H1 (cell line): ENCODE results near the gene PRR23E. TPM values are rescaled to one million over a fixed set of nuclear protein-coding genes. Genes with fewer than 3 reads are reported as not detected.

Experiments
- CTCF ChIA-PET: fragments of 300-600 bp; sonication (Branson Sonifier 250); formaldehyde crosslinking; loops from one replicate; lab custom pipeline; 2021; ENCODE audit not compliant: partially characterized antibody; lab: Charles Lee
- POLR2A ChIA-PET: fragments of 300-600 bp; sonication (Branson Sonifier 250); formaldehyde crosslinking; loops from one replicate; lab custom pipeline; 2021; ENCODE audit warnings: inconsistent platforms; ENCODE audit not compliant: partially characterized antibody; lab: Charles Lee
- DNase-seq, 2 experiments: peaks; one replicate each; pipeline versions ENCODE4 v3.0.0 to v3.0.0-alpha.2; 2010 to 2022; ENCODE audit warnings: low spot score in 2 of 2, low read depth in 1 of 2, mixed read lengths in 1 of 2
- FAIRE-seq: peaks from 2 replicates; lab custom pipeline; 2011; peaks lifted over from hg19 to GRCh38; lab: Jason Lieb, UNC
- H2AFZ ChIP-seq: 2 replicates; pipeline ENCODE4 v1.8.1; 2012; ENCODE audit warnings: low read length, inconsistent platforms
- H2AK5ac ChIP-seq: 2 replicates; pipeline ENCODE4 v1.6.1; 2013; ENCODE audit warnings: low read depth, low read length
- H2BK120ac ChIP-seq: replicated peaks from 2 replicates; pipeline ENCODE3; 2013; ENCODE audit warnings: low read depth, low read length, inconsistent platforms
- H2BK12ac ChIP-seq: 2 replicates; pipeline ENCODE4 v1.6.1; 2013; ENCODE audit warnings: low read depth, low read length
- H2BK15ac ChIP-seq: 2 replicates; pipeline ENCODE4 v1.6.1; 2013; ENCODE audit warnings: low read length
- H2BK20ac ChIP-seq: 2 replicates; pipeline ENCODE4 v1.6.1; 2013; ENCODE audit warnings: low read length
- H2BK5ac ChIP-seq: 2 replicates; pipeline ENCODE4 v1.6.1; 2013; ENCODE audit warnings: low read depth, low read length
- H3K14ac ChIP-seq: 2 replicates; pipeline ENCODE4 v1.6.1; 2013; ENCODE audit warnings: inconsistent platforms; ENCODE audit not compliant: insufficient read length
- H3K18ac ChIP-seq: 2 replicates; pipeline ENCODE4 v1.6.1; 2013; ENCODE audit warnings: low read length; ENCODE audit errors: extremely low read depth
- H3K23ac ChIP-seq: 2 replicates; pipeline ENCODE4 v1.6.1; 2013; ENCODE audit warnings: inconsistent platforms; ENCODE audit not compliant: insufficient read length
- H3K23me2 ChIP-seq: 2 replicates; pipeline ENCODE4 v1.6.1; 2013; ENCODE audit warnings: low read depth, low read length
- H3K27ac ChIP-seq: 2 replicates; pipeline ENCODE4 v1.6.1; 2011; ENCODE audit warnings: low read depth, low read length, inconsistent platforms
- H3K27me3 ChIP-seq, 4 experiments: replicated peaks in 1 of 4; 1 replicate in 1 of 4; 2 replicates in 3 of 4; pipeline versions ENCODE4 v1.6.1 to v1.8.1; 2011 to 2013; ENCODE audit warnings: low read length in 3 of 4, mild to moderate bottlenecking in 3 of 4, inconsistent platforms in 2 of 4, mixed read lengths in 2 of 4, moderate library complexity in 1 of 4; ENCODE audit not compliant: control insufficient read depth in 3 of 4, insufficient read depth in 3 of 4; ENCODE audit errors: extremely low read depth in 1 of 4
- H3K36me3 ChIP-seq, 4 experiments: 2 replicates each; pipeline versions ENCODE4 v1.6.1 to v1.8.1; 2011 to 2013; ENCODE audit warnings: mild to moderate bottlenecking in 4 of 4, low read length in 3 of 4, moderate library complexity in 2 of 4, control low read depth in 1 of 4, inconsistent platforms in 1 of 4; ENCODE audit not compliant: insufficient read depth in 4 of 4, control insufficient read depth in 2 of 4
- H3K4ac ChIP-seq: replicated peaks from 2 replicates; pipeline ENCODE3; 2013; ENCODE audit warnings: low read length, low read depth, mixed read lengths, inconsistent platforms; ENCODE audit not compliant: insufficient read length
- H3K4me1 ChIP-seq, 4 experiments: replicated peaks in 1 of 4; 1 replicate in 1 of 4; 2 replicates in 3 of 4; pipeline versions ENCODE4 v1.6.1 to v1.8.1; 2011 to 2013; ENCODE audit warnings: low read length in 3 of 4, inconsistent platforms in 2 of 4, mixed read lengths in 1 of 4; ENCODE audit not compliant: insufficient read depth in 4 of 4, control insufficient read depth in 3 of 4
- H3K4me2 ChIP-seq, 2 experiments: 2 replicates each; pipeline versions ENCODE4 v1.6.1 to v1.8.1; 2011 to 2013; ENCODE audit warnings: low read depth in 2 of 2, low read length in 2 of 2, control low read depth in 1 of 2, inconsistent platforms in 1 of 2, mild to moderate bottlenecking in 1 of 2; ENCODE audit not compliant: insufficient read depth in 1 of 2
- H3K4me3 ChIP-seq, 4 experiments: fragments of 200-600, 300-600 bp in 1 of 4; sonication (generic), shearing (Covaris generic), sonication (Bioruptor Twin) in 1 of 4; 2 replicates each; pipeline versions ENCODE4 v1.5.1 to v1.8.1; 2011 to 2016; ENCODE audit warnings: low read length in 4 of 4, low read depth in 3 of 4, control low read depth in 2 of 4, inconsistent platforms in 2 of 4, mild to moderate bottlenecking in 2 of 4, mixed read lengths in 1 of 4, moderate library complexity in 1 of 4; ENCODE audit not compliant: insufficient read depth in 2 of 4; ENCODE audit errors: extremely low read depth in 1 of 4
- H3K56ac ChIP-seq: replicated peaks from 2 replicates; pipeline ENCODE3; 2013; ENCODE audit warnings: low read depth, mild to moderate bottlenecking, mixed read lengths, low read length, inconsistent platforms; ENCODE audit not compliant: insufficient read length
- H3K79me1 ChIP-seq: 2 replicates; pipeline ENCODE4 v1.6.1; 2013; ENCODE audit warnings: low read depth, low read length, control low read depth
- H3K79me2 ChIP-seq, 2 experiments: 2 replicates each; pipeline versions ENCODE4 v1.6.1 to v1.8.1; 2012 to 2013; ENCODE audit warnings: low read length in 2 of 2, mild to moderate bottlenecking in 2 of 2, inconsistent platforms in 1 of 2; ENCODE audit not compliant: insufficient read depth in 2 of 2, control insufficient read depth in 1 of 2
- H3K9ac ChIP-seq, 4 experiments: replicated peaks in 1 of 4; 1 replicate in 1 of 4; 2 replicates in 3 of 4; pipeline versions ENCODE4 v1.6.1 to v1.8.1; 2011 to 2013; ENCODE audit warnings: low read depth in 3 of 4, low read length in 3 of 4, control low read depth in 2 of 4, mild to moderate bottlenecking in 2 of 4, moderate library complexity in 2 of 4, inconsistent platforms in 1 of 4; ENCODE audit errors: extremely low read depth in 1 of 4
- H3K9me3 ChIP-seq, 2 experiments: 2 replicates each; pipeline versions ENCODE4 v1.6.1 to v1.8.1; 2012 to 2013; ENCODE audit warnings: mild to moderate bottlenecking in 2 of 2, moderate library complexity in 2 of 2, control low read depth in 1 of 2, inconsistent platforms in 1 of 2, low read depth in 1 of 2, low read length in 1 of 2, mixed read lengths in 1 of 2; ENCODE audit not compliant: insufficient read depth in 2 of 2
- H4K20me1 ChIP-seq, 2 experiments: replicated peaks in 1 of 2; 2 replicates each; pipeline versions ENCODE3 to v1.8.1; 2011 to 2013; ENCODE audit warnings: inconsistent platforms in 2 of 2, low read length in 2 of 2, mild to moderate bottlenecking in 1 of 2; ENCODE audit not compliant: insufficient read depth in 2 of 2, control insufficient read depth in 1 of 2
- H4K5ac ChIP-seq: 2 replicates; pipeline ENCODE4 v1.6.1; 2013; ENCODE audit warnings: low read length, low read depth, mixed read lengths, inconsistent platforms; ENCODE audit not compliant: insufficient read length
- H4K8ac ChIP-seq: 2 replicates; pipeline ENCODE4 v1.8.0; 2013; ENCODE audit warnings: mild to moderate bottlenecking, moderate library complexity, low read length, inconsistent platforms; ENCODE audit not compliant: insufficient read depth; ENCODE audit errors: extremely low read depth
- H4K91ac ChIP-seq: replicated peaks from 2 replicates; pipeline ENCODE3; 2013; ENCODE audit warnings: low read length, mixed read lengths, inconsistent platforms; ENCODE audit not compliant: insufficient read length
- EP300 ChIP-seq, 2 experiments: IDR thresholded peaks; 1 replicate in 1 of 2; 2 replicates in 1 of 2; pipeline ENCODE4 v1.6.1; 2011 to 2012; ENCODE audit warnings: low read depth in 2 of 2, low read length in 2 of 2, mild to moderate bottlenecking in 2 of 2, borderline replicate concordance in 1 of 2, inconsistent platforms in 1 of 2, moderate library complexity in 1 of 2
- EZH2 ChIP-seq: fragments of 200-600 bp; sonication (generic); IDR thresholded peaks from 2 replicates; pipeline ENCODE4 v1.7.1; 2012; ENCODE audit warnings: low read depth, mild to moderate bottlenecking, moderate library complexity, low read length, inconsistent platforms; ENCODE audit not compliant: severe bottlenecking
- KDM1A ChIP-seq: fragments of 200-600, 300-600 bp; sonication (generic); IDR thresholded peaks from 2 replicates; pipeline ENCODE4 v1.7.1; 2016; ENCODE audit warnings: mild to moderate bottlenecking, low read length, borderline replicate concordance
- RAD21 ChIP-seq, 2 experiments: IDR thresholded peaks in 1 of 2; conservative IDR thresholded peaks in 1 of 2; 2 replicates each; pipeline ENCODE4 v1.6.1; 2011; ENCODE audit warnings: low read depth in 2 of 2, low read length in 2 of 2, improper control_type of control experiment in 1 of 2, inconsistent platforms in 1 of 2, mild to moderate bottlenecking in 1 of 2, moderate library complexity in 1 of 2
- SAP30 ChIP-seq: fragments of 300-600 bp; sonication (generic); IDR thresholded peaks from 2 replicates; pipeline ENCODE4 v1.7.1; 2012; ENCODE audit warnings: low read length, moderate library complexity, mild to moderate bottlenecking, inconsistent platforms; ENCODE audit not compliant: insufficient read depth, insufficient replicate concordance
- SIN3A ChIP-seq, 2 experiments: IDR thresholded peaks in 1 of 2; conservative IDR thresholded peaks in 1 of 2; 2 replicates each; pipeline ENCODE4 v1.6.1; 2011 to 2012; ENCODE audit warnings: low read length in 2 of 2, improper control_type of control experiment in 1 of 2, low read depth in 1 of 2, mild to moderate bottlenecking in 1 of 2
- TAF1 ChIP-seq: IDR thresholded peaks from 2 replicates; pipeline ENCODE4 v1.6.1; 2011; ENCODE audit warnings: mild to moderate bottlenecking, low read depth, low read length
- TCF12 ChIP-seq: IDR thresholded peaks from 2 replicates; pipeline ENCODE4 v1.6.1; 2011; ENCODE audit warnings: low read depth, mild to moderate bottlenecking, low read length
- YY1 ChIP-seq: IDR thresholded peaks from 2 replicates; pipeline ENCODE4 v1.6.1; 2011; ENCODE audit warnings: low read depth, mild to moderate bottlenecking, low read length
- ZNF274 ChIP-seq: IDR thresholded peaks from 2 replicates; pipeline ENCODE4 v1.7.0; 2012; ENCODE audit warnings: low read length, borderline replicate concordance; ENCODE audit errors: extremely low read depth
- WGBS, 2 experiments: shearing (Covaris generic) in 1 of 2; methylation state at CpG; one replicate each; pipeline versions ENCODE4 v1.1.6 to v1.1.7; 2013 to 2015; ENCODE audit warnings: low lambda C conversion rate in 2 of 2, mixed read lengths in 2 of 2, inconsistent platforms in 1 of 2, low coverage in 1 of 2, missing lambda C conversion rate in 1 of 2; ENCODE audit not compliant: insufficient replicate concordance in 2 of 2, insufficient coverage in 1 of 2, insufficient read length in 1 of 2; ENCODE audit errors: extremely low coverage in 1 of 2, missing lambda C conversion rate in 1 of 2; 5-methylcytosine and 5-hydroxymethylcytosine counted together
- polyA plus RNA-seq, 7 experiments: library from polyadenylated mRNA; depleted of rRNA in 3 of 7; stranded (reverse) in 5 of 7; unstranded in 2 of 7; fragments of >200 nt in 5 of 7; fragments of 200-250 nt in 2 of 7; gene quantifications; 1 replicate in 5 of 7; 2 replicates in 1 of 7; 4 replicates in 1 of 7; pipeline versions ENCODE4 v1.2.1 to v1.2.3, GENCODE V29; 2011 to 2013; ENCODE audit warnings: missing spikeins in 2 of 7, mixed read lengths in 2 of 7
- total RNA-seq: library from RNA; stranded (reverse); fragmentation: NEBNext Ultra II Directional; extraction: Animal tissue kit (Norgen Biotek cat#: 25700); gene quantifications from 2 replicates; pipeline ENCODE4 v1.2.1, GENCODE V29; 2021
- TF ChIP-seq, protein P1 (sequence below): IDR thresholded peaks from 2 replicates; pipeline ENCODE4 v1.6.1; 2012; ENCODE audit warnings: inconsistent platforms

Gene PRR23E
- total and polyA plus RNA-seq, 2 of the 8 experiments (the other 6 are each of a cell fraction or from before 2014, with no cell fraction given) = not detected

DNA sequence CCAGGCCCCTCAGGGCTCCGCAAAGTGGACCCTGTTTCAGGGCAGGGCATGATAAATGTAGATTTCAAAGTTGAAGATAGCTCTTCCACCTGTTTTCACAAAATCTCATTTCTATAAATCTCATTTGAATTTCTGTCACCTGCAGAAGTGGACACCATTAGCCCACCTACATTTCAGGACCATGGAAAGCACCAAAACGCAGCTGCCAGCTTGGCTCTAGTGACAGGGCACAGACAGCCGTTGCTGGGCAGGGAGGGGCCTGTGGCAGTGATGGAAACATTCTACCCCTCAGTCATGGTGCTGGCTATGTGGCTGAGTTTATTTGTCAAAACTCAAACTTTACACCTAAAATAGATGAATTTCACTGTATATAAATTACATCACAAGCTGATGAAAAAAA, 40.4 kb downstream of the PRR23E start:
- H3K9ac ChIP-seq = no peak overlapping the region
- no peak overlapping the region for H4K91ac ChIP-seq
- H4K20me1 ChIP-seq = no peaks in the 10 kb centered on the region
- H3K9me3 ChIP-seq = 0 out of 4 replicates have a peak, but pooled peaks cover 4 to 10% of the 10 kb centered on the region in 2 experiments
- H2BK5ac ChIP-seq = no peak overlapping the region
- H4K8ac ChIP-seq = no peak overlapping the region
- H3K23ac ChIP-seq = no peak overlapping the region
- no peak overlapping the region for H3K4me2 ChIP-seq
- no peaks in the 10 kb centered on the region for H3K36me3 ChIP-seq
- no peak overlapping the region for H3K18ac ChIP-seq
- no peak for DNase-seq
- H3K79me2 ChIP-seq = no peaks in the 10 kb centered on the region
- H2AK5ac ChIP-seq = no peak overlapping the region
- H3K56ac ChIP-seq = no peak overlapping the region
- WGBS, 2 experiments = 63% methylated on average over 3 of the region's 3 CpGs; no CpG with 5 or more reads in 1 of the 2 experiments
- no peaks in the 10 kb centered on the region for H3K23me2 ChIP-seq
- peak; percentile 36 for FAIRE-seq
- no peak overlapping the region for H2AFZ ChIP-seq
- no peak overlapping the region for H2BK15ac ChIP-seq
- no peaks in the 10 kb centered on the region for H3K27me3 ChIP-seq
- no peak overlapping the region for H2BK120ac ChIP-seq
- H3K4ac ChIP-seq = no peak overlapping the region
- no peak overlapping the region for H3K14ac ChIP-seq
- peak; percentile 96 to 97 for TF ChIP-seq SIN3A (conservative IDR thresholded peaks at IDR 0.05 in 1 of 2, IDR thresholded peaks at IDR 0.05 in 1 of 2; ENCODE audit: low read depth in 1 of 2, low read length in 2 of 2)
- TF ChIP-seq RAD21 (IDR thresholded peaks at IDR 0.05 in 1 of 2, conservative IDR thresholded peaks at IDR 0.05 in 1 of 2; ENCODE audit: low read depth in 2 of 2, low read length in 2 of 2) = 0 out of 4 replicates have a peak, but pooled peaks of 1 of the 2 experiments have one; percentile 8
- TF ChIP-seq ZNF274 = no peak
- TF ChIP-seq TAF1 = no peak
- no peak for TF ChIP-seq EZH2
- TF ChIP-seq SAP30 = peak; percentile 88
- no peak for TF ChIP-seq EP300 (IDR thresholded peaks at IDR 0.05; ENCODE audit: borderline replicate concordance in 1 of 2, low read depth in 2 of 2, low read length in 2 of 2)
- TF ChIP-seq, protein P1, sequence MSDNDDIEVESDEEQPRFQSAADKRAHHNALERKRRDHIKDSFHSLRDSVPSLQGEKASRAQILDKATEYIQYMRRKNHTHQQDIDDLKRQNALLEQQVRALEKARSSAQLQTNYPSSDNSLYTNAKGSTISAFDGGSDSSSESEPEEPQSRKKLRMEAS = 0 out of 2 replicates have a peak, but pooled peaks have one; percentile 22
- TF ChIP-seq KDM1A = no peak
- TF ChIP-seq TCF12 = peak; percentile 42; the same call in 1 of the 2 replicates
- TF ChIP-seq YY1 = 0 out of 2 replicates have a peak, but pooled peaks have one; percentile 27
- no peak overlapping the region for H4K5ac ChIP-seq
- H2BK20ac ChIP-seq = no peak overlapping the region
- ChIA-PET POLR2A (no interaction called here), CTCF (no interaction called here)
- no peaks in the 10 kb centered on the region for H3K4me1 ChIP-seq
- no peak overlapping the region for H3K27ac ChIP-seq
- H3K79me1 ChIP-seq = no peaks in the 10 kb centered on the region
- no peak overlapping the region for H3K4me3 ChIP-seq
- no peak overlapping the region for H2BK12ac ChIP-seq
